IMR-90 (cell line): ENCODE data around the gene DNAI7.

Experiments used
- BHLHE40 ChIP-seq: fragments of 150-350 bp; IDR thresholded peaks from 2 replicates; pipeline ENCODE4 v1.6.1; 2016; ENCODE audit warnings: mild to moderate bottlenecking, low read depth, low read length
- CEBPB ChIP-seq: IDR thresholded peaks from 2 replicates; pipeline ENCODE4 v1.6.1; 2012; ENCODE audit warnings: low read depth, low read length, improper control_type of control experiment
- POLR2A ChIP-seq: IDR thresholded peaks from 2 replicates; pipeline ENCODE4 v1.6.1; 2012; ENCODE audit warnings: mild to moderate bottlenecking, low read depth, low read length
- SMC3 ChIP-seq: fragments of 150-350 bp; IDR thresholded peaks from 2 replicates; pipeline ENCODE4 v1.6.1; 2016; ENCODE audit warnings: low read depth, mild to moderate bottlenecking, antibody characterized with exemption, low read length, moderate library complexity
- TF ChIP-seq, protein P1 (sequence below): conservative IDR thresholded peaks from 2 replicates; pipeline ENCODE4 v1.5.1; 2012; ENCODE audit warnings: mild to moderate bottlenecking, low read depth, low read length, improper control_type of control experiment

DNA sequence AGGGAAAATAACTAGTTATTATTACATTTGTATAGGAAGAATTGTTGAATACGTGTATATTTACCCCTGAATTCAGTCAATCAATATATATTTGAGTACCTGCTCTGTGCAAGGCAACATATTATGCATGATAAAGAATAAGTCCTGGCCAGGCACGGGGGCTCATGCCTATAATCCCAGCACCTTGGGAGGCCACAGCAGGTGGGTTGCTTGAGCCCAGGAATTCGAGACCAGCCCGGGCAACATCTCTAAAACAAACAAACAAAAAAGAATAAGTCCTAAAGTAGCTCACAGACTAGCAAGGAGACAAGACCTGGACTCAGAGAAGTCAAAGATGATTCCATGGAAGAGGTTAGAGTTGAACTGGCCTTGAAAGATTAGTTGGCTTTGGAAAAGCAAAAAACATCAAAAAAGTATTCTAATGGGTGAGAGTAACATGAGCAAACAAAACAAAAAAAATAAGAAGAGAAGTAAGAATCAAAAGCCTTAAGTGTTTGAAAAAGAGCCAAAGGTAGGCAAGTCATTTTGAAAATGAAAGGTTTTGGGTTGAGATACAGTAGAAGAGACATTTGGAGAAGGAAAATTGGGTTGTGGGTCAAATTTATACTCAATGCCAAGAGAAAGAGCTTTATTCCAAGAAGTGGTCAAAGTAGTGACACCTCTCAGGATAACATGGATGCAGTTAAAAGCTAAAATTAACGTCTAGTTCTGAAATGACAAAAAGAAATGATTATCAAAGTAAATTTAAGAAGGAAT is 130.9 kb downstream of the DNAI7 start:
- TF ChIP-seq, protein P1, sequence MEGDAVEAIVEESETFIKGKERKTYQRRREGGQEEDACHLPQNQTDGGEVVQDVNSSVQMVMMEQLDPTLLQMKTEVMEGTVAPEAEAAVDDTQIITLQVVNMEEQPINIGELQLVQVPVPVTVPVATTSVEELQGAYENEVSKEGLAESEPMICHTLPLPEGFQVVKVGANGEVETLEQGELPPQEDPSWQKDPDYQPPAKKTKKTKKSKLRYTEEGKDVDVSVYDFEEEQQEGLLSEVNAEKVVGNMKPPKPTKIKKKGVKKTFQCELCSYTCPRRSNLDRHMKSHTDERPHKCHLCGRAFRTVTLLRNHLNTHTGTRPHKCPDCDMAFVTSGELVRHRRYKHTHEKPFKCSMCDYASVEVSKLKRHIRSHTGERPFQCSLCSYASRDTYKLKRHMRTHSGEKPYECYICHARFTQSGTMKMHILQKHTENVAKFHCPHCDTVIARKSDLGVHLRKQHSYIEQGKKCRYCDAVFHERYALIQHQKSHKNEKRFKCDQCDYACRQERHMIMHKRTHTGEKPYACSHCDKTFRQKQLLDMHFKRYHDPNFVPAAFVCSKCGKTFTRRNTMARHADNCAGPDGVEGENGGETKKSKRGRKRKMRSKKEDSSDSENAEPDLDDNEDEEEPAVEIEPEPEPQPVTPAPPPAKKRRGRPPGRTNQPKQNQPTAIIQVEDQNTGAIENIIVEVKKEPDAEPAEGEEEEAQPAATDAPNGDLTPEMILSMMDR, result no peak
- TF ChIP-seq BHLHE40 (no peak), POLR2A (no peak), CEBPB (no peak), SMC3 (no peak)
